Measurements from ENCODE around the gene ORM2.

Gene ORM2

DNA sequence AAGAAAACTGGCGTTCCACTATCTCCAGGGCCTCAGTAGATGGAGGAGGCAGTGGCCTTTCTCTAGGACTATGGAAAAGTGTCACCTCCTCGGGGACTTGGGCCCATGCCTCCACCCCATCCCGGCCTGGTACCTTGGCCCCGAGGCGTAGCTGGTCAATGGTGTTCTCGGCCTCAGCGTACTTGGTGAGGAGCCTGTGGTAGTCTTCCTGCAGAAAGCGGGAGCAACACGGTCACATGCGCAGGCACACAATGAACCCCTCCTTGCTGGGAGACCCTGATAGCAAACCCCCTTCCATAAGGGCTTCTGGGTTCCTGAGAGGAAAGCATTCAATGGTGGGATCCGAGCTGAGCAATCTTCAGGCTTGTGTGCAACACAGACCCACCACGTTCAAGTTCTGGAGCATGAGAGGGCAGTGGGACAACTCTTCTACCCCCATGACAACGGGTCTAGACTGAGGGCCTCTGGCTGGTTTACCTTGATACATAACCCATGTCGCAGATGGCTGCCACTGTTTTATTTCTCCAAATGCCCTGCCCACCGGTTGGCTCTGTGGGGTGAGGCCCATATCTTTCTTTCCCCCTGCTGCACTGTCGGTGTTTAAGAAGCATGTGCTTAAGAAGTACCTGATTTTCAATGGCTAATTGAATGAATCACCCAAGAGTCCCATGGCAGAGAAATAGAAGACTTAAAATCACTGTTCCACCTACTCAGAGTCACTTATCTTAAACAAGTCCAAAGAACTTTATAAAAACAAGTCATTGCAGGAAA, 44.5 kb downstream of the ORM2 start:
- peaks cover 26 to 34% of the 10 kb centered on the region in 2 donors for H3K36me3 ChIP-seq (ENCODE audit: control insufficient read depth in 2 of 2, insufficient read depth in 2 of 2, low read length in 2 of 2)
- H3K9me3 ChIP-seq (ENCODE audit: control insufficient read depth in 2 of 2, low read length in 2 of 2): no peaks in the 10 kb centered on the region
- peaks cover 7% of the 10 kb centered on the region for H3K4me1 ChIP-seq (ENCODE audit: control insufficient read depth, insufficient read depth, low read length)
- H3K27me3 ChIP-seq (ENCODE audit: control insufficient read depth in 1 of 2, insufficient read depth in 2 of 2, low read length in 2 of 2): no peaks in the 10 kb centered on the region
- no peak overlapping the region for H3K9ac ChIP-seq (ENCODE audit: low read length in 2 of 2)
- no peak overlapping the region for H3K27ac ChIP-seq (ENCODE audit: low read length)
- no peak overlapping the region for H3K4me3 ChIP-seq (ENCODE audit: low read length in 2 of 2)

DNA sequence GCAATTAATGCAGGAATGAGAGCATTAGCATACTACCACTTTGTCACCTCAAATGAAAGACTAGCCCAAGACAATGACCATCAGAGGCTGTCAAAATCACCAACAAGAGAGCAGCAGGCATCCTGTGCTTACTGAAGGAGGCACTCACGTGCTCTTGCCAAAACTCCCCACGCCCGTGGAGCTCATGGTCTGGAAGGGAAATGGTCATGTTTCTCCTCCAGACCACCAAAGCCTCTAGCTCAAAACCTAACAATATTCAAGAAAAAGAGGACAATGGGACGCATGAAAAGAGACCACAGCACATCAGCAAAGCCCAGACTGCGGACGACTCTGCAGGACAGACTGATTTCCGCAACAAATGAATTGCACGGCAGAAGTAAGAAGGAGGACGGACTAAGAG, 45.3 kb downstream of the ORM2 start:
- no peaks in the 10 kb centered on the region for H3K9me3 ChIP-seq (ENCODE audit: control insufficient read depth in 2 of 2, low read length in 2 of 2)
- peaks cover 7% of the 10 kb centered on the region for H3K4me1 ChIP-seq (ENCODE audit: control insufficient read depth, insufficient read depth, low read length)
- peaks cover 26 to 33% of the 10 kb centered on the region in 2 donors for H3K36me3 ChIP-seq (ENCODE audit: control insufficient read depth in 2 of 2, insufficient read depth in 2 of 2, low read length in 2 of 2)
- H3K4me3 ChIP-seq (ENCODE audit: low read length in 2 of 2): no peak overlapping the region
- H3K27me3 ChIP-seq (ENCODE audit: control insufficient read depth in 1 of 2, insufficient read depth in 2 of 2, low read length in 2 of 2): no peaks in the 10 kb centered on the region
- H3K27ac ChIP-seq (ENCODE audit: low read length): no peak overlapping the region
- no peak overlapping the region for H3K9ac ChIP-seq (ENCODE audit: low read length in 2 of 2)

DNA sequence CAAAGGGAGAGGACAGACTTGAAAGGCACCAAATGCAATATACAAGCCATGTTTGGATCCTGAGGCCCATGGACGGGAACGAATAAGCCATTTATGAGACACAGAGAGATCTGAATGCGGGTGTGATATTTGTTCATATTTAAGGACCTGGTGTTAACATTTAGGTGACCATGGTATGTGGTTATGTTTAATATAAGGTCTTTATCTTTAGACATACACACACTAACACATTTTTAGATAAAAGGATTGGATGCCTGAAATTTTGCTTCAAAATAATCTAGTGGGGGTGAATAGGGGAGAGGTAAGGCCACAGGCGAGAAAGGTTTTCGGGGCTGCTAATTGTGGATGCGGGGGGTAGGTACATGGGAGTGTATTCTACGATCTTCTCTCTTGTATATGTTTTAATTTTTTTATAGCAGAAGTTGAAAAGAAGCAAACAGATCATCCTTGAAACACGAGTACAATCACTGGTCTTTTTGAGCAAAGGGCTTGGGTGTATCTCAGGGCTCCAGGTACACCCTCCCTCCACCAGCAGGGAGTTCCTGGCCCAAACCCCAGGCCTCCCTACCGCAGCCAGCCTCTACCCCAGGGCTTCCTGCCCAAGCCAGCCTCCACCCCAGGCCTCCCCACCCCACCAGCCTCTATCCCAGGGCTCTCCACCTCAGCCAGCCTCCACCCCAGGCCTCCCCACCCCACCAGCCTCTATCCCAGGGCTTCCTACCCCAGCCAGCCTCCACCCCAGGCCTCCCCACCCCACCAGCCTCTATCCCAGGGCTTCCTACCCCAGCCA, 45.9 kb downstream of the ORM2 start:
- no peaks in the 10 kb centered on the region for H3K9me3 ChIP-seq (ENCODE audit: control insufficient read depth in 2 of 2, low read length in 2 of 2)
- peaks cover 7% of the 10 kb centered on the region for H3K4me1 ChIP-seq (ENCODE audit: control insufficient read depth, insufficient read depth, low read length)
- no peak overlapping the region for H3K27ac ChIP-seq (ENCODE audit: low read length)
- no peak overlapping the region for H3K9ac ChIP-seq (ENCODE audit: low read length in 2 of 2)
- H3K4me3 ChIP-seq (ENCODE audit: low read length in 2 of 2): no peak overlapping the region
- H3K27me3 ChIP-seq (ENCODE audit: control insufficient read depth in 1 of 2, insufficient read depth in 2 of 2, low read length in 2 of 2): no peaks in the 10 kb centered on the region
- H3K36me3 ChIP-seq (ENCODE audit: control insufficient read depth in 2 of 2, insufficient read depth in 2 of 2, low read length in 2 of 2): peaks cover 26 to 33% of the 10 kb centered on the region in 2 donors

GRCh38 chr9:114376586-114377445, 47.1 kb downstream of the ORM2 start:
- H3K27ac ChIP-seq (ENCODE audit: low read length): no peak overlapping the region
- H3K9ac ChIP-seq (ENCODE audit: low read length in 2 of 2): no peak overlapping the region
- H3K4me3 ChIP-seq (ENCODE audit: low read length in 2 of 2): no peak overlapping the region
- peaks cover 26 to 31% of the 10 kb centered on the region in 2 donors for H3K36me3 ChIP-seq (ENCODE audit: control insufficient read depth in 2 of 2, insufficient read depth in 2 of 2, low read length in 2 of 2)
- H3K4me1 ChIP-seq (ENCODE audit: control insufficient read depth, insufficient read depth, low read length): peaks cover 8% of the 10 kb centered on the region
- H3K27me3 ChIP-seq (ENCODE audit: control insufficient read depth in 1 of 2, insufficient read depth in 2 of 2, low read length in 2 of 2): no peaks in the 10 kb centered on the region
- no peaks in the 10 kb centered on the region for H3K9me3 ChIP-seq (ENCODE audit: control insufficient read depth in 2 of 2, low read length in 2 of 2)

- no peaks in the 10 kb centered on the region for H3K27me3 ChIP-seq (ENCODE audit: control insufficient read depth in 1 of 2, insufficient read depth in 2 of 2, low read length in 2 of 2)
- H3K9ac ChIP-seq (ENCODE audit: low read length in 2 of 2): no peak overlapping the region
- no peaks in the 10 kb centered on the region for H3K9me3 ChIP-seq (ENCODE audit: control insufficient read depth in 2 of 2, low read length in 2 of 2)
- H3K4me3 ChIP-seq (ENCODE audit: low read length in 2 of 2): no peak overlapping the region
- peaks cover 24 to 32% of the 10 kb centered on the region in 2 donors for H3K36me3 ChIP-seq (ENCODE audit: control insufficient read depth in 2 of 2, insufficient read depth in 2 of 2, low read length in 2 of 2)
- peaks cover 13% of the 10 kb centered on the region for H3K4me1 ChIP-seq (ENCODE audit: control insufficient read depth, insufficient read depth, low read length)
- no peak overlapping the region for H3K27ac ChIP-seq (ENCODE audit: low read length)
These were observed 48.3 kb downstream of the ORM2 start for GRCh38 chr9:114378016-114378415.

GRCh38 chr9:114378883-114379282, 49.2 kb downstream of the ORM2 start:
- H3K9me3 ChIP-seq (ENCODE audit: control insufficient read depth in 2 of 2, low read length in 2 of 2): no peaks in the 10 kb centered on the region
- no peak overlapping the region for H3K27ac ChIP-seq (ENCODE audit: low read length)
- H3K4me1 ChIP-seq (ENCODE audit: control insufficient read depth, insufficient read depth, low read length): peaks cover 22% of the 10 kb centered on the region
- no peaks in the 10 kb centered on the region for H3K27me3 ChIP-seq (ENCODE audit: control insufficient read depth in 1 of 2, insufficient read depth in 2 of 2, low read length in 2 of 2)
- no peak overlapping the region for H3K4me3 ChIP-seq (ENCODE audit: low read length in 2 of 2)
- H3K36me3 ChIP-seq (ENCODE audit: control insufficient read depth in 2 of 2, insufficient read depth in 2 of 2, low read length in 2 of 2): peaks cover 22 to 28% of the 10 kb centered on the region in 2 donors
- no peak overlapping the region for H3K9ac ChIP-seq (ENCODE audit: low read length in 2 of 2)
